ENCODE results near the gene SYMPK.

The SYMPK gene

GRCh38 chr19:45862564-45863334, at the start of gene SYMPK:
Gene SYMPK (minus strand): TSS chr19:45863147. CDS start chr19:45854495, 8,652 bp downstream.
- Mint-ChIP-seq H3K4me1 (peaks cover 40% of the 10 kb centered on the region), H3K9me3 (no peaks in the 10 kb centered on the region), H3K27ac (peak within 1 kb of the TSS; percentile 94), H3K36me3 (peaks cover 14% of the 10 kb centered on the region), H3K4me3 (peak within 1 kb of the TSS; percentile 94), H3K27me3 (peaks cover 48% of the 10 kb centered on the region)
- CTCF ChIA-PET, result interaction anchor here (0.7 to 6.0 kb wide), 9 partner anchors 8 to 216 kb away, joined by 3 to 58 read pairs (median 5); partner anchors contain the start of genes IRF2BP1, MYPOP and SIX5
- DNase-seq, result peak; percentile 99

GRCh38 chr19:45911291-45911690, 48.3 kb upstream of the SYMPK start:
- H3K36me3 Mint-ChIP-seq, result peaks cover under 1% of the 10 kb centered on the region
- CTCF ChIA-PET, result no interaction called here
- peaks cover 72% of the 10 kb centered on the region for H3K27me3 Mint-ChIP-seq
- no peaks in the 10 kb centered on the region for H3K9me3 Mint-ChIP-seq
- DNase-seq, result no peak
- no peak overlapping the region for H3K4me3 Mint-ChIP-seq
- H3K27ac Mint-ChIP-seq, result no peak overlapping the region
- H3K4me1 Mint-ChIP-seq, result peaks cover 7% of the 10 kb centered on the region

DNA sequence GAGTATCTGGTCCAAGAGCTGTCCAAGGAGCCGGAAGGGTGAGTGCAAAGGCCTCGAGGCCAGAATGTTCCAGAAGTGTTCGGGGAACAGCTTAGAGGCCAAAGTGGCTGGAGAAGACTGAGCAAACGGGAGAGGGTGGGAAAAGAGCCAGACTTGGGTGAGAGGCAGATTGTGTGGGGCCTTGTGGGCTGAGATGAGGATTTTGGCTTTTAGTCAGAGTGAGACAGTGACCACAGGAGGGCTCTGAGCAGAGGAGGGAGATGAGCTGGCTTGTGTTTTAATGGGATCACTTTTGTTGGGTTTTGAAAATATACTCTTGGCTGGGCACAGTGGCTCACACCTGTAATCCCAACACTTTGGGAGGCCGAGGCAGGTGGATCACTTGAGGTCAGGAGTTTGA, 46.0 kb upstream of the SYMPK start:
- Mint-ChIP-seq H3K4me3 (no peak overlapping the region), H3K36me3 (no peaks in the 10 kb centered on the region), H3K9me3 (no peaks in the 10 kb centered on the region), H3K27ac (no peak overlapping the region), H3K27me3 (peaks cover 70% of the 10 kb centered on the region), H3K4me1 (peaks cover 4% of the 10 kb centered on the region)
- CTCF ChIA-PET, result interaction anchor here (1.5 kb wide), 1 partner anchor 108 kb away, joined by 3 read pairs; no protein-coding TSS in a partner anchor
- no peak for DNase-seq

- Mint-ChIP-seq H3K27me3 (peaks cover 51% of the 10 kb centered on the region), H3K36me3 (peaks cover 3% of the 10 kb centered on the region), H3K9me3 (no peaks in the 10 kb centered on the region), H3K27ac (no peak overlapping the region), H3K4me1 (peaks cover 18% of the 10 kb centered on the region), H3K4me3 (no peak overlapping the region)
- no peak for DNase-seq
- CTCF ChIA-PET, result interaction anchor here (1.4 kb wide), 1 partner anchor 25 kb away, joined by 3 read pairs; no protein-coding TSS in a partner anchor
These were observed 43.3 kb upstream of the SYMPK start for GRCh38 chr19:45906221-45906620.

DNA sequence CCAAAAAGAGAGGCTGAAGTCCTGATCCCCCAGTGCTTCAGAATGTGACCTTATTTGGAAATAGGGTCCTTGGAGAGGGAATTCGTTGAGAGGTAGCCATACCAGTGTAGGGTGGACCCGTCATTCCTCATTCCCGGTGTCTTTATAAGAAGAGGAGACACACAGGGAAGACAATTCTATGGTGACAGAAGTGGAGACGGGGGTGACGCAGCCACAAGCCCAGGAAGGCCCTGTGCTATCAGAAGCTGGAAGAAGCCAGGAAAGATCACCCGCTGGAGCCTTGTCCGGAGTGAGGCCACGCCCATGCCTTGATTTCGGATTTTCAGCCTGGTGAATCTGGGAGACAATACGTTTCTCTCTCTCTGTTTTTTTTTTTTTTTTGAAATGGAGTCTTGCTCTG, 42.1 kb upstream of the SYMPK start:
- H3K27me3 Mint-ChIP-seq, result peaks cover 39% of the 10 kb centered on the region
- CTCF ChIA-PET, result no interaction called here
- H3K27ac Mint-ChIP-seq, result no peak overlapping the region
- no peaks in the 10 kb centered on the region for H3K9me3 Mint-ChIP-seq
- DNase-seq, result no peak
- peaks cover 29% of the 10 kb centered on the region for H3K4me1 Mint-ChIP-seq
- peaks cover 13% of the 10 kb centered on the region for H3K36me3 Mint-ChIP-seq
- no peak overlapping the region for H3K4me3 Mint-ChIP-seq

- no peaks in the 10 kb centered on the region for H3K9me3 Mint-ChIP-seq
- peak overlapping the region; percentile 82 for H3K27ac Mint-ChIP-seq
- peaks cover 31% of the 10 kb centered on the region for H3K4me1 Mint-ChIP-seq
- H3K27me3 Mint-ChIP-seq, result peaks cover 25% of the 10 kb centered on the region
- CTCF ChIA-PET, result interaction anchor here (0.6 to 2.7 kb wide), 12 partner anchors 10 to 134 kb away, joined by 3 to 13 read pairs (median 4); partner anchors contain the start of genes FOXA3, IRF2BP1, SIX5 and SYMPK
- H3K36me3 Mint-ChIP-seq, result peaks cover 25% of the 10 kb centered on the region
- DNase-seq, result peak; percentile 99
- peak overlapping the region; percentile 98 for H3K4me3 Mint-ChIP-seq
These were observed 40.0 kb upstream of the SYMPK start for GRCh38 chr19:45902651-45903625.

DNA sequence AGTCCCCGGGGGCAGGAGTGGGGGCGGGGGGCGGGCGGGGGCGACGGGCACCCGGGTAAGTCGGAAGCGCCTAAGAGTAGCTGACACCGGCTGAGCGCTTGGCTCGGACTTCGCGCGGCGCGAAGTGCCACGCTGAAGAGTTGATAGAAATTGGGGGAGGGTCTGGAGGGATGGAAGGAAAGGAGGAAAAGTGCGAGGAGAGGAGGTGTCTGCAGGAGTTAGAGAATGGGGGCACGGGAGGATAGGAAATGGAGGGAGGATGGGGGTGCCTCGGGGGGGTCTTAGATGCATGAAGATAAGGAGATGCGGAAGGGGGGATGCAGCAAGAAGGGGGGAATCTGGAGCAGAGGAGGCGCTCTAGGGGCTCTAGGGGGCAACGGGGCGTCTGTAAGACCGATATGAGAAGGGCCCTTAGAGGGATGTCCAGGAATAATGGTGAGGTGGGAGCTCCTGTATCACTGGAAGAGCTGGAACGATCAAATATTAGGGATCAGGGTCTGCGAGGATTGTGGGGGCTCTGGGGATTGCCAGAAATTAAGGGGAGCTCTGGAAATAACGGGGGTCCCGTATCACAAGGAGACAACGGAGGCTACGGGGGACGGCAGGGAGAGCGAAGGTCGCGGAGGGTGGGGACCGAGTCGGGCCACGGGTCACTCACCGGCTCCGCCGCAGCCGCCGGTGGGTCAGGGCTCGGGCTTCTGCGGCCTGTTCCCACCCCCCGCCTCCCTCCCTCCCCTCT, 39.1 kb upstream of the SYMPK start, which contains the start of gene MYPOP:
MYPOP (minus strand) TSS at position 702 of the 739 bp plus-strand sequence. CDS start 840 bp downstream, outside the sequence.
- DNase-seq, result peak; percentile 29
- Mint-ChIP-seq H3K27me3 (peaks cover 25% of the 10 kb centered on the region), H3K36me3 (peaks cover 25% of the 10 kb centered on the region), H3K9me3 (no peaks in the 10 kb centered on the region), H3K4me3 (peak within 1 kb of the TSS; percentile 98), H3K4me1 (peaks cover 31% of the 10 kb centered on the region), H3K27ac (peak within 1 kb of the TSS; percentile 83)
- CTCF ChIA-PET, result interaction anchor here (0.6 to 2.7 kb wide), 10 partner anchors 13 to 133 kb away, joined by 3 to 13 read pairs (median 4); partner anchors contain the start of genes FOXA3, IRF2BP1, SIX5 and SYMPK

- peak overlapping the region; percentile 56 for H3K4me3 Mint-ChIP-seq
- peak; percentile 50 for DNase-seq
- CTCF ChIA-PET, result interaction anchor here (0.8 to 2.7 kb wide), 5 partner anchors 12 to 127 kb away, joined by 3 to 13 read pairs (median 3); partner anchors contain the start of gene IRF2BP1
These were observed 38.5 kb upstream of the SYMPK start for GRCh38 chr19:45901432-45901911.

DNA sequence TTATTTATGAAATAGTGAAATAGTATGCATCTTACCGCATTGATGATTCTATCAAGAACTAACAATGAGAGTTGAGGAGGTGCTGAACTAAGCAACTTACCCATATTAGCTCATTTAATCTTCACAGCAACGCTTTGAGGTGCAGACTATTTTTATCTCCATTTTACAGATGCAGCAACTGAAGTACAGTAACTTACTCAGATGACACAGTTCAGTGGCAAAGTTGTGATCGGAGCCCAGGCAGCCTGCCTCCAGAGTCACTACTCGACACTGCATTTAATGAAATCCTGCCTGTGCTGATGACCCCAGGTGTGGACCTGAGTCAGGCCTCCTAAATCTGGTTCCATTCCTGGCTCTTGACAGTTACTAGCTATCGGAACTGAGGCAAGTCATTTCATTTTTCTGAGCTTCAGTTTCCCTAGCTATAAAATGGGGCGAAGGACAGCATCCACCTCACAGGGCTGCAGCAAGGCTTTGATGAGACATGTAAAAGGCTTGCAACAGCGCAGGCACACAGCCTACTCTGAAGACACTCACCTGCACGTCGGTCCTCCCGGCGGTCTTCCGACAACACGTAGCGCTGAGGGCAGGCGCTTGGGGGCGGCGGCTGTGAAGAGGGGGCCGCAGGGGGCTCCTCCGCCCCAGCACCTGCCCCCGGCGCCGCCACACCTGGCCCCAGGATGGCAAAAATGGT, 37.9 kb upstream of the SYMPK start:
- H3K9me3 Mint-ChIP-seq, result no peaks in the 10 kb centered on the region
- peaks cover 16% of the 10 kb centered on the region for H3K27me3 Mint-ChIP-seq
- peak overlapping the region; percentile 56 for H3K4me3 Mint-ChIP-seq
- DNase-seq, result no peak
- H3K36me3 Mint-ChIP-seq, result peaks cover 25% of the 10 kb centered on the region
- peak overlapping the region; percentile 37 for H3K27ac Mint-ChIP-seq
- peaks cover 31% of the 10 kb centered on the region for H3K4me1 Mint-ChIP-seq
- CTCF ChIA-PET, result interaction anchor here (0.9 to 2.7 kb wide), 4 partner anchors 13 to 18 kb away, joined by 3 to 13 read pairs (median 3); partner anchors contain the start of genes IRF2BP1 and NANOS2

More at GRCh38 chr19:45901432-45901911, 38.5 kb upstream of the SYMPK start:
- peaks cover 22% of the 10 kb centered on the region for H3K27me3 Mint-ChIP-seq
- H3K4me1 Mint-ChIP-seq, result peaks cover 31% of the 10 kb centered on the region
- H3K36me3 Mint-ChIP-seq, result peaks cover 25% of the 10 kb centered on the region
- H3K27ac Mint-ChIP-seq, result no peak overlapping the region
- H3K9me3 Mint-ChIP-seq, result no peaks in the 10 kb centered on the region

DNA sequence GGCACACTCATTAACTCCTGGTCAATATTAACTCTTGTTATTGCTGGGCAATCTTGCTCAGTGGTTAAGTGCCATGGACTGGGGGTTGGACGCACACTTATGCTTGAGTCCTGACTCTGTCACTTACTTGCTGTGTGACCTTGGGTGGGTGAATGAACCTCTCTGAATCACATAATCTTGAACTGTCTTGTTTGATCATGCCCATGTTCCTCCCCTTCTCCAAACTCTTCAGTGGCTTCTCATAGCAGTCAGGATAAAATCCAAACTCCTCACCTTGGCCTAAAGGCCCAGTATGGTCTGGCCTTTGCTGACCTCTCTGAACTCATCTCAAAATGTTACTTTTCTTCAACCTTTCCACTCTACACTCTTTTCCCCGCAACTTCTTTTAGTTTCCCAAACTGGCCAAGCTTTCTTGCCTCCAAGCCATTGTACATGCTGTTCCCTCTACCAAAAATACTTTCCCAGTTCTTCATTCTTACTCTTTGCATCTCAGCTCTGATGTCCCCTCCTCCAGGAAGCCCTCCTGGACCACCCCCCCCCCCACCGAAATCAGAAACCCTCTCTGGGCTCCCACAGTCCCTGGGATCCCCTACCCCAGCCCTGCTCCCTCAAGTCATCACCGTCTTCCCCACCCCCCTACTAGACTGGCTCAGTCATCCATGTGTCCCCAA, 37.1 kb upstream of the SYMPK start:
- CTCF ChIA-PET, result interaction anchor here (0.9 to 1.1 kb wide), 2 partner anchors 14 to 16 kb away, joined by 3 read pairs; partner anchors contain the start of gene NANOS2
- no peak for DNase-seq
- no peak overlapping the region for H3K4me3 Mint-ChIP-seq
- peaks cover 32% of the 10 kb centered on the region for H3K36me3 Mint-ChIP-seq
- H3K9me3 Mint-ChIP-seq, result no peaks in the 10 kb centered on the region
- H3K4me1 Mint-ChIP-seq, result peaks cover 31% of the 10 kb centered on the region
- H3K27me3 Mint-ChIP-seq, result peaks cover 9% of the 10 kb centered on the region
- H3K27ac Mint-ChIP-seq, result no peak overlapping the region

DNA sequence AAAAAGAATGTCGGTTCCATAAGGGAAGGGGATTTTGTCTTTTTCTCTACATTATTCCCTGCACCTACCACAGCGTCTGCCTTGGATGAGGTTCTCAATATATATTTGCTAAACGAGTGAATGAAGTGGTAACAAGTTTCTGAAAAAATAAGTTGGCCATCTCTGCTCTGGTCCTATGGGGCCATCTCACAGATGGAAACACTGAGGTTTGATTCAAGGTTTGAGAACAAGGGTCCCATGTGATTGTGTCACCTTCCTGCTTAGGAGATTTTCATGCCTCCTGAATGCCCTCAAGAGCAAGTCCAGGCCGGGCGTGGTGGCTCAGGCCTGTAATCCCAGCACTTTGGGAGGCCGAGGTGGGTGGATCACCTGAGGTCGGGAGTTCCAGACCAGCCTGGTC, 36.3 kb upstream of the SYMPK start:
- Mint-ChIP-seq H3K27ac (no peak overlapping the region), H3K4me3 (no peak overlapping the region)
- CTCF ChIA-PET, result no interaction called here

GRCh38 chr19:45897261-45897812, 34.4 kb upstream of the SYMPK start:
- no peak for DNase-seq
- H3K4me3 Mint-ChIP-seq, result no peak overlapping the region
- H3K36me3 Mint-ChIP-seq, result peaks cover 35% of the 10 kb centered on the region
- no peaks in the 10 kb centered on the region for H3K9me3 Mint-ChIP-seq
- peaks cover 21% of the 10 kb centered on the region for H3K4me1 Mint-ChIP-seq
- H3K27me3 Mint-ChIP-seq, result no peaks in the 10 kb centered on the region
- H3K27ac Mint-ChIP-seq, result no peak overlapping the region
- CTCF ChIA-PET, result no interaction called here

More for the DNA sequence above, 36.3 kb upstream of the SYMPK start:
- peaks cover 35% of the 10 kb centered on the region for H3K36me3 Mint-ChIP-seq
- peaks cover 5% of the 10 kb centered on the region for H3K27me3 Mint-ChIP-seq
- H3K4me1 Mint-ChIP-seq, result peaks cover 31% of the 10 kb centered on the region
- DNase-seq, result no peak
- H3K9me3 Mint-ChIP-seq, result no peaks in the 10 kb centered on the region

Measured in activated naive CD4-positive, alpha-beta T cell treated with anti-CD3 and anti-CD28 coated beads, Interleukin-2, amount 10 ng/mL, durations not matched to agents 7 days and 5 days (primary cell).